ENCODE results near the gene HOOK2.

GRCh38 chr19:12748489-12748888 lies 26.9 kb downstream of the HOOK2 start:
- TF ChIP-seq CTCF (IDR thresholded peaks at IDR 0.05) (no peak), POLR2AphosphoS5 (IDR thresholded peaks at IDR 0.05; ENCODE audit: low read depth, low read length) (no peak), CHD2 (IDR thresholded peaks at IDR 0.05; ENCODE audit: low read length, partially characterized antibody) (no peak), IRF3 (IDR thresholded peaks at IDR 0.05; ENCODE audit: low read depth, low read length) (no peak), MXI1 (IDR thresholded peaks at IDR 0.05; ENCODE audit: low read depth, low read length) (no peak), USF2 (IDR thresholded peaks at IDR 0.05; ENCODE audit: borderline replicate concordance, low read depth, low read length) (no peak), TAF1 (IDR thresholded peaks at IDR 0.05; ENCODE audit: borderline replicate concordance, low read depth, low read length) (no peak), TCF12 (IDR thresholded peaks at IDR 0.05) (no peak), TEAD4 (IDR thresholded peaks at IDR 0.05; ENCODE audit: borderline replicate concordance, insufficient read depth) (no peak), SIN3A (IDR thresholded peaks at IDR 0.05; ENCODE audit: borderline replicate concordance, low read depth, low read length) (no peak), RCOR1 (IDR thresholded peaks at IDR 0.05; ENCODE audit: low read length) (no peak), ZBTB33 (IDR thresholded peaks at IDR 0.05; ENCODE audit: borderline replicate concordance, low read depth) (no peak), USF1 (IDR thresholded peaks at IDR 0.05; ENCODE audit: borderline replicate concordance, low read depth) (no peak)

All from SK-N-SH (cell line).